Natural killer cell (primary cell): Measurements from ENCODE around the gene SLCO3A1. TPM values are rescaled to one million over a fixed set of nuclear protein-coding genes. Genes with fewer than 3 reads are reported as not detected.

Experiments
- ATAC-seq, 3 donors: fragments of 150-1000 bp in 2 of 3; fragments of 200-7000 bp in 1 of 3; cut with Tn5 transposase; 1 replicate in 1 of 3; 2 replicates in 2 of 3; pipeline ENCODE4 v1.10.0; 2021; ENCODE audit warnings: mild to moderate bottlenecking in 2 of 3, moderate library complexity in 2 of 3
- DNase-seq, 2 donors: peaks; one replicate each; pipeline versions ENCODE4 v3.0.0 to v3.0.0-alpha.2; 2013 to 2021; ENCODE audit warnings: mixed read lengths in 1 of 2
- H3K27ac ChIP-seq: one replicate; pipeline ENCODE4 v1.5.1; 2013; ENCODE audit warnings: mild to moderate bottlenecking, low read length
- H3K27me3 ChIP-seq: one replicate; pipeline ENCODE4 v1.6.1; 2013; ENCODE audit warnings: low read length; ENCODE audit not compliant: control insufficient read depth, insufficient read depth
- H3K36me3 ChIP-seq: one replicate; pipeline ENCODE4 v1.6.1; 2013; ENCODE audit warnings: low read length; ENCODE audit not compliant: control insufficient read depth, insufficient read depth
- H3K4me1 ChIP-seq: one replicate; pipeline ENCODE4 v1.6.1; 2013; ENCODE audit warnings: low read length; ENCODE audit not compliant: control insufficient read depth, insufficient read depth
- H3K4me3 ChIP-seq: one replicate; pipeline ENCODE4 v1.5.1; 2013; ENCODE audit warnings: low read length
- H3K9me3 ChIP-seq: one replicate; pipeline ENCODE4 v1.6.1; 2013; ENCODE audit warnings: low read length; ENCODE audit not compliant: control insufficient read depth, insufficient read depth
- H3K27ac Mint-ChIP-seq, 2 donors: one replicate each; pipeline ENCODE4 v1.8.0; 2022; ENCODE audit warnings: mild to moderate bottlenecking in 2 of 2, mixed read lengths in 2 of 2, moderate library complexity in 1 of 2
- H3K27me3 Mint-ChIP-seq, 2 donors: one replicate each; pipeline ENCODE4 v1.8.0; 2022; ENCODE audit warnings: low read depth in 2 of 2, mixed read lengths in 2 of 2
- H3K36me3 Mint-ChIP-seq: one replicate; pipeline ENCODE4 v1.8.0; 2022; ENCODE audit warnings: mixed read lengths
- H3K4me1 Mint-ChIP-seq, 2 donors: one replicate each; pipeline ENCODE4 v1.8.0; 2022; ENCODE audit warnings: mixed read lengths in 2 of 2
- H3K4me3 Mint-ChIP-seq: one replicate; pipeline ENCODE4 v1.8.0; 2022; ENCODE audit warnings: mild to moderate bottlenecking, moderate library complexity, mixed read lengths
- H3K9me3 Mint-ChIP-seq, 2 donors: one replicate each; pipeline ENCODE4 v1.8.0; 2022; ENCODE audit warnings: mixed read lengths in 2 of 2
- CTCF ChIP-seq: fragments of 200-600 bp; IDR thresholded peaks from one replicate; pipeline ENCODE4 v1.8.0; 2022; ENCODE audit warnings: antibody characterized with exemption
- WGBS: methylation state at CpG from one replicate; pipeline ENCODE4 v1.1.7; 2013; ENCODE audit warnings: missing lambda C conversion rate; ENCODE audit not compliant: insufficient coverage; 5-methylcytosine and 5-hydroxymethylcytosine counted together
- intact Hi-C: fragments of 100-400 bp; cut with micrococcal nuclease; formaldehyde crosslinking; loops from one replicate; pipeline ENCODE4 v1.14.2; 2022
- total RNA-seq, 4 donors: library from RNA; stranded (reverse); fragments of 120-200 nt in 1 of 4; gene quantifications; one replicate each; pipeline versions ENCODE4 v1.2.3 to v1.2.4, GENCODE V29; 2013 to 2022

SLCO3A1 gene
- total RNA-seq, 3 donors from 2014 or later (not counting 1 experiment from before 2014, with no cell fraction given): 48.5 to 73.5 (median 68.8) TPM

- peaks cover 20% of the 10 kb centered on the region for H3K36me3 ChIP-seq
- no peaks in the 10 kb centered on the region for H3K4me1 ChIP-seq
- Mint-ChIP-seq H3K4me1 (peaks cover 0 to 4% of the 10 kb centered on the region in 2 donors), H3K9me3 (no peaks in the 10 kb centered on the region), H3K4me3 (no peak overlapping the region), H3K27ac (no peak overlapping the region), H3K36me3 (peaks cover 20% of the 10 kb centered on the region), H3K27me3 (no peaks in the 10 kb centered on the region)
- no peaks in the 10 kb centered on the region for H3K9me3 ChIP-seq
- no peak for ATAC-seq
- no peak overlapping the region for H3K27ac ChIP-seq
- TF ChIP-seq CTCF: no peak
- no peaks in the 10 kb centered on the region for H3K27me3 ChIP-seq
- DNase-seq: no peak
- WGBS: 88% methylated on average over 7 of the region's 8 CpGs
- intact Hi-C loops: no loop called here
- H3K4me3 ChIP-seq: no peak overlapping the region
Observed at GRCh38 chr15:92166751-92167405, 313.4 kb downstream of the SLCO3A1 start.

GRCh38 chr15:92167451-92167850, 313.9 kb downstream of the SLCO3A1 start:
- Mint-ChIP-seq H3K9me3 (no peaks in the 10 kb centered on the region), H3K27ac (no peak overlapping the region), H3K4me1 (peaks cover 0 to 4% of the 10 kb centered on the region in 2 donors), H3K27me3 (no peaks in the 10 kb centered on the region), H3K4me3 (no peak overlapping the region), H3K36me3 (peaks cover 20% of the 10 kb centered on the region)
- ATAC-seq: no peak
- H3K9me3 ChIP-seq: no peaks in the 10 kb centered on the region
- intact Hi-C loops: no loop called here
- WGBS: 95% methylated on average over 7 of the region's 7 CpGs
- no peaks in the 10 kb centered on the region for H3K27me3 ChIP-seq
- no peak for TF ChIP-seq CTCF
- no peak overlapping the region for H3K27ac ChIP-seq
- no peak overlapping the region for H3K4me3 ChIP-seq
- H3K36me3 ChIP-seq: peaks cover 20% of the 10 kb centered on the region
- no peak for DNase-seq
- H3K4me1 ChIP-seq: no peaks in the 10 kb centered on the region

GRCh38 chr15:92168066-92168683, 314.7 kb downstream of the SLCO3A1 start:
- no peak overlapping the region for H3K4me3 Mint-ChIP-seq
- H3K4me1 ChIP-seq: no peaks in the 10 kb centered on the region
- H3K4me3 ChIP-seq: no peak overlapping the region
- no peaks in the 10 kb centered on the region for H3K9me3 ChIP-seq
- no peak for DNase-seq
- peaks cover 0 to 4% of the 10 kb centered on the region in 2 donors for H3K4me1 Mint-ChIP-seq
- peaks cover 17% of the 10 kb centered on the region for H3K36me3 ChIP-seq
- intact Hi-C loops: no loop called here
- H3K9me3 Mint-ChIP-seq: no peaks in the 10 kb centered on the region
- no peaks in the 10 kb centered on the region for H3K27me3 ChIP-seq
- 93% methylated on average over 5 of the region's 5 CpGs for WGBS
- H3K27me3 Mint-ChIP-seq: no peaks in the 10 kb centered on the region
- peaks cover 20% of the 10 kb centered on the region for H3K36me3 Mint-ChIP-seq
- no peak for ATAC-seq
- TF ChIP-seq CTCF: no peak
- H3K27ac Mint-ChIP-seq: no peak overlapping the region
- no peak overlapping the region for H3K27ac ChIP-seq
